Measurements from ENCODE around the gene FOXG1.

- TF ChIP-seq CTCF (optimal IDR thresholded peaks at IDR 0.05 in 1 of 3, IDR thresholded peaks at IDR 0.05 in 1 of 3, conservative IDR thresholded peaks at IDR 0.05 in 1 of 3; ENCODE audit: extremely low read depth in 1 of 3, insufficient read depth in 2 of 3, low read length in 3 of 3) (no peak), EZH2 (IDR thresholded peaks at IDR 0.05; ENCODE audit: low read length) (no peak)
Measured at GRCh38 chr14:28745176-28745575, 21.4 kb upstream of the FOXG1 start.
